GM23338 (cell line): Measurements from ENCODE around the gene UIMC1. TPM values are rescaled to one million over a fixed set of nuclear protein-coding genes. Genes with fewer than 3 reads are reported as not detected.

ENCODE experiments used
- ATAC-seq: fragments of 200-7000 bp; cut with Tn5 transposase; 3 replicates; pipeline ENCODE4 v1.9.1; 2020
- DNase-seq: peaks from one replicate; pipeline ENCODE4 v3.0.0-alpha.2; 2015; ENCODE audit warnings: low spot score
- H2AFZ ChIP-seq: fragments of 200-600 bp; sonication (generic); 2 replicates; pipeline ENCODE4 v1.8.0; 2016; ENCODE audit warnings: antibody characterized with exemption, mild to moderate bottlenecking, moderate library complexity
- H3F3A ChIP-seq: fragments of 200-600 bp; sonication (generic); replicated peaks from 2 replicates; pipeline ENCODE4 v1.8.0; 2017; ENCODE audit warnings: antibody characterized with exemption, mixed run types, low read depth
- H3K27ac ChIP-seq: fragments of 200-600 bp; sonication (generic); 2 replicates; pipeline ENCODE4 v1.6.1; 2016; ENCODE audit warnings: low read depth
- H3K27me3 ChIP-seq: fragments of 200-600 bp; sonication (generic); 2 replicates; pipeline ENCODE4 v1.8.0; 2016; ENCODE audit warnings: mild to moderate bottlenecking, mixed run types, moderate library complexity; ENCODE audit not compliant: insufficient read depth
- H3K36me3 ChIP-seq: fragments of 200-600 bp; sonication (generic); 2 replicates; pipeline ENCODE4 v1.8.0; 2016; ENCODE audit warnings: mild to moderate bottlenecking; ENCODE audit not compliant: insufficient read depth
- H3K4me1 ChIP-seq: fragments of 200-600 bp; sonication (generic); 2 replicates; pipeline ENCODE4 v1.8.0; 2016; ENCODE audit warnings: mild to moderate bottlenecking, moderate library complexity; ENCODE audit not compliant: insufficient read depth
- H3K4me2 ChIP-seq: fragments of 200-600 bp; sonication (generic); 2 replicates; pipeline ENCODE4 v1.7.1; 2017; ENCODE audit warnings: mixed run types
- H3K4me3 ChIP-seq: fragments of 200-600 bp; sonication (generic); 2 replicates; pipeline ENCODE4 v1.6.1; 2016; ENCODE audit warnings: mixed run types
- H3K79me2 ChIP-seq: fragments of 200-600 bp; sonication (generic); replicated peaks from 2 replicates; pipeline ENCODE4 v1.8.0; 2017; ENCODE audit warnings: mild to moderate bottlenecking; ENCODE audit not compliant: insufficient read depth
- H3K9me2 ChIP-seq: fragments of 200-600 bp; sonication (generic); 2 replicates; pipeline ENCODE4 v1.8.0; 2017; ENCODE audit not compliant: insufficient read depth
- H4K20me1 ChIP-seq: fragments of 200-600 bp; sonication (generic); replicated peaks from 2 replicates; pipeline ENCODE4 v1.8.0; 2017; ENCODE audit warnings: mild to moderate bottlenecking; ENCODE audit not compliant: insufficient read depth
- H3K27ac Mint-ChIP-seq: 2 replicates; pipeline ENCODE4 v1.8.0; 2020; ENCODE audit warnings: inconsistent platforms, mild to moderate bottlenecking, moderate library complexity, mixed read lengths
- H3K27me3 Mint-ChIP-seq: 3 replicates; pipeline ENCODE4 v1.8.0; 2022; ENCODE audit warnings: low read depth, mild to moderate bottlenecking, moderate library complexity, mixed read lengths, inconsistent platforms; ENCODE audit not compliant: insufficient read depth, poor library complexity
- H3K36me3 Mint-ChIP-seq: 3 replicates; pipeline ENCODE4 v1.8.0; 2021; ENCODE audit warnings: low read depth, mild to moderate bottlenecking, inconsistent platforms, moderate library complexity, mixed read lengths
- H3K4me1 Mint-ChIP-seq: 3 replicates; pipeline ENCODE4 v1.8.0; 2020; ENCODE audit warnings: mild to moderate bottlenecking, inconsistent platforms, mixed read lengths
- H3K4me3 Mint-ChIP-seq: 3 replicates; pipeline ENCODE4 v1.8.0; 2021; ENCODE audit warnings: moderate library complexity, mild to moderate bottlenecking, inconsistent platforms, mixed read lengths
- H3K9me3 Mint-ChIP-seq: 3 replicates; pipeline ENCODE4 v1.8.0; 2020; ENCODE audit warnings: moderate library complexity, mild to moderate bottlenecking, inconsistent platforms, mixed read lengths
- CREB1 ChIP-seq: fragments of 250-450 bp; sonication (Bioruptor Pico); IDR thresholded peaks from 2 replicates; pipeline ENCODE4 v1.5.0; 2020; ENCODE audit warnings: low read depth, mild to moderate bottlenecking, moderate library complexity
- CTCF ChIP-seq, 2 experiments: fragments of 200-600 bp in 1 of 2; sonication (generic) in 1 of 2; conservative IDR thresholded peaks; 2 replicates each; pipeline versions ENCODE4 v1.5.1 to v1.6.1; 2016 to 2017; ENCODE audit warnings: antibody characterized with exemption in 2 of 2, low read depth in 2 of 2, mild to moderate bottlenecking in 2 of 2, moderate library complexity in 1 of 2
- ETS1 ChIP-seq: IDR thresholded peaks from 2 replicates; pipeline ENCODE4 v1.6.1; 2016; ENCODE audit warnings: antibody characterized with exemption
- EZH2 ChIP-seq: fragments of 200-600 bp; sonication (generic); IDR thresholded peaks from one replicate; pipeline ENCODE4 v1.8.0; 2017; ENCODE audit warnings: antibody characterized with exemption, mild to moderate bottlenecking, low read depth; ENCODE audit not compliant: unreplicated experiment
- EZH2phosphoT487 ChIP-seq: fragments of 200-600 bp; sonication (generic); IDR thresholded peaks from one replicate; pipeline ENCODE4 v1.8.1; 2018; ENCODE audit warnings: antibody characterized with exemption; ENCODE audit not compliant: unreplicated experiment
- JUNB ChIP-seq: IDR thresholded peaks from one replicate; pipeline ENCODE4 v1.6.1; 2016; ENCODE audit warnings: antibody characterized with exemption; ENCODE audit not compliant: unreplicated experiment
- NANOG ChIP-seq: IDR thresholded peaks from 2 replicates; pipeline ENCODE4 v1.6.1; 2016; ENCODE audit warnings: antibody characterized with exemption, borderline replicate concordance
- POLR2AphosphoS5 ChIP-seq: IDR thresholded peaks from 2 replicates; pipeline ENCODE4 v1.6.1; 2016; ENCODE audit warnings: antibody characterized with exemption, low read depth
- REST ChIP-seq: IDR thresholded peaks from one replicate; pipeline ENCODE4 v1.6.1; 2018; ENCODE audit warnings: antibody characterized with exemption; ENCODE audit not compliant: unreplicated experiment
- STAT1 ChIP-seq: IDR thresholded peaks from one replicate; pipeline ENCODE4 v1.6.1; 2016; ENCODE audit warnings: antibody characterized with exemption; ENCODE audit not compliant: unreplicated experiment
- ZNF114 ChIP-seq: fragments of 250-450 bp; sonication (Bioruptor Pico); IDR thresholded peaks from 2 replicates; pipeline ENCODE4 v1.5.0; 2020; ENCODE audit warnings: mild to moderate bottlenecking, moderate library complexity
- ZNF331 ChIP-seq: fragments of 250-450 bp; sonication (Bioruptor Pico); IDR thresholded peaks from 2 replicates; pipeline ENCODE4 v1.5.0; 2020; ENCODE audit warnings: low read depth, mild to moderate bottlenecking, moderate library complexity
- ZNF462 ChIP-seq: fragments of 250-450 bp; sonication (Bioruptor Pico); IDR thresholded peaks from 2 replicates; pipeline ENCODE4 v1.5.0; 2020; ENCODE audit warnings: mild to moderate bottlenecking, moderate library complexity
- polyA plus RNA-seq: library from polyadenylated mRNA; unstranded; fragments of >200 nt; fragmentation: Nextera tagmentation; extraction: Ambion mirVana; gene quantifications from 2 replicates; pipeline ENCODE4 v1.2.1, GENCODE V29; 2016
- total RNA-seq: library from RNA; depleted of rRNA; stranded (reverse); fragments of >200 nt; shearing (Covaris generic); gene quantifications from 2 replicates; pipeline ENCODE4 v1.2.3, GENCODE V29; 2014

Gene UIMC1
- total and polyA plus RNA-seq, 2 experiments from 2014 or later = 36.4 to 40.1 TPM

- Mint-ChIP-seq H3K4me3 (no peak overlapping the region), H3K4me1 (peaks cover 6% of the 10 kb centered on the region), H3K9me3 (no peaks in the 10 kb centered on the region; the same call in 2 of the 3 replicates), H3K27ac (no peak overlapping the region), H3K36me3 (peaks cover 2% of the 10 kb centered on the region; the same call in 1 of the 3 replicates), H3K27me3 (no peaks in the 10 kb centered on the region)
- Histone ChIP-seq H4K20me1 (no peaks in the 10 kb centered on the region; the same call in 1 of the 2 replicates), H3F3A (no peaks in the 10 kb centered on the region; the same call in 1 of the 2 replicates), H2AFZ (no peak overlapping the region), H3K4me2 (no peak overlapping the region), H3K4me1 (no peaks in the 10 kb centered on the region), H3K27ac (no peak overlapping the region), H3K9me2 (no peaks in the 10 kb centered on the region; the same call in 1 of the 2 replicates), H3K27me3 (no peaks in the 10 kb centered on the region), H3K4me3 (no peak overlapping the region), H3K36me3 (no peaks in the 10 kb centered on the region; the same call in 1 of the 2 replicates), H3K79me2 (0 out of 2 replicates have a peak, but pooled peaks cover 5% of the 10 kb centered on the region)
- ATAC-seq (no peak), DNase-seq (no peak)
- TF ChIP-seq POLR2AphosphoS5 (no peak), EZH2phosphoT487 (no peak), ZNF462 (CRISPR knock-in tag) (no peak), JUNB (no peak), CTCF (conservative IDR thresholded peaks at IDR 0.05; ENCODE audit: low read depth in 2 of 2) (no peak), EZH2 (no peak), STAT1 (no peak), ZNF114 (CRISPR knock-in tag) (no peak), CREB1 (CRISPR knock-in tag) (no peak), NANOG (no peak), REST (no peak), ETS1 (no peak), ZNF331 (CRISPR knock-in tag) (no peak)
Measured at GRCh38 chr5:176916337-176916736, 90.2 kb downstream of the UIMC1 start.
